Aorta (tissue), 5 donors: ENCODE measurements around the gene CDK8. TPM values are rescaled to one million over a fixed set of nuclear protein-coding genes. Genes with fewer than 3 reads are reported as not detected.
"Not testable (repeated sequence)": the region's sequence is repeated elsewhere in the genome, so short reads cannot be mapped to it uniquely, and the experiment has no call there.

Source experiments
- ATAC-seq: fragments of 200-7000 bp; cut with Tn5 transposase; one replicate; pipeline ENCODE4 v1.9.1; 2022; ENCODE audit warnings: moderate library complexity; ENCODE audit not compliant: low FRiP score
- DNase-seq, 2 donors: peaks; one replicate each; pipeline ENCODE4 v3.0.0-alpha.2; 2020
- H3K27ac ChIP-seq, 2 donors: one replicate each; pipeline ENCODE4 v1.5.1; 2013; ENCODE audit warnings: low read length in 2 of 2, mild to moderate bottlenecking in 2 of 2, moderate library complexity in 2 of 2, control low read depth in 1 of 2, inconsistent platforms in 1 of 2, low read depth in 1 of 2
- H3K27me3 ChIP-seq, 2 donors: one replicate each; pipeline ENCODE4 v1.6.1; 2013; ENCODE audit warnings: control low read depth in 1 of 2, low read length in 1 of 2, mild to moderate bottlenecking in 1 of 2, moderate library complexity in 1 of 2; ENCODE audit not compliant: insufficient read depth in 2 of 2, control insufficient read depth in 1 of 2
- H3K36me3 ChIP-seq, 2 donors: one replicate each; pipeline ENCODE4 v1.6.1; 2013; ENCODE audit warnings: control low read depth in 1 of 2, low read length in 1 of 2, mild to moderate bottlenecking in 1 of 2; ENCODE audit not compliant: insufficient read depth in 2 of 2, control insufficient read depth in 1 of 2
- H3K4me1 ChIP-seq, 2 donors: one replicate each; pipeline ENCODE4 v1.6.1; 2013; ENCODE audit warnings: low read length in 2 of 2, control low read depth in 1 of 2, mild to moderate bottlenecking in 1 of 2, moderate library complexity in 1 of 2; ENCODE audit not compliant: insufficient read depth in 2 of 2, control insufficient read depth in 1 of 2
- H3K4me3 ChIP-seq, 2 donors: one replicate each; pipeline ENCODE4 v1.5.1; 2013; ENCODE audit warnings: low read length in 2 of 2, control low read depth in 1 of 2, mild to moderate bottlenecking in 1 of 2
- H3K9me3 ChIP-seq: one replicate; pipeline ENCODE4 v1.6.1; 2013; ENCODE audit warnings: mild to moderate bottlenecking, low read length; ENCODE audit not compliant: control insufficient read depth
- WGBS, 2 donors: extraction: QIAGEN DNeasy Blood & Tissue Kit; methylation state at CpG; one replicate each; pipeline ENCODE4 v1.1.7; 2013; 5-methylcytosine and 5-hydroxymethylcytosine counted together
- intact Hi-C, 2 donors: fragments of 100-400 bp; cut with DNase I; formaldehyde crosslinking; loops; one replicate each; pipeline versions ENCODE4 v1.14.2 to v1.15.0; 2022
- polyA plus RNA-seq, 2 donors: library from polyadenylated mRNA; stranded (reverse); fragments of 200-250 nt; gene quantifications; one replicate each; pipeline ENCODE4 v1.2.3, GENCODE V29; 2013
- total RNA-seq, 2 donors: library from RNA; stranded (reverse); fragmentation: NEBNext Ultra II Directional; extraction: Animal tissue kit (Norgen Biotek cat#: 25700); gene quantifications; one replicate each; pipeline ENCODE4 v1.2.1, GENCODE V29; 2021
- donor health status: healthy with polysubstance abuse.
- donor health status: Bipolar disorder and iron deficiency.
- donor health status: DM: no; HTN: no; CAD: no.
- donor health status: DM: no; HTN: no; CAD: no.
- donor health status: DM: yes; HTN: yes; CAD: no.

CDK8 gene
- total and polyA plus RNA-seq, 4 donors: 9.6 to 16.9 (median 10.6) TPM

DNA sequence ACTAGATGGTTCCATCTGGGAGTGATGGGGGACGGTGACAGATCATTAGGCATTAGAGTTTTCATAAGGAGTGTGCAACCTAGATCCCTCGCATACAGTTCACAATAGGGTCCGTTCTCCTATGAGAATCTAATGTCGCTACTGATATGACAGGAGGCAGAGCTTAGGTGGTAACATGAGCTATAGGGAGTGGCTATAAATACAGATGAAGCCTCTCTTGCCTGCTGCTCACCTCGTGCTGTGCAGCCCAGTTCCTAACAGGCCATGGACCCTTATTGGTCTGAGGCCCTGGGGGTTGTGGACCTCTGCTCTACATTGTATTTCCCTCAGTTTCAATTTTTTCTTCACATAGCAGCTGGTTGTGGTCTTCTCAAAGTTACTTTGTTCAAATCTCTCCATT is 56.5 kb downstream of the CDK8 start:
- Histone ChIP-seq H3K4me1 (no peaks in the 10 kb centered on the region), H3K36me3 (no peaks in the 10 kb centered on the region), H3K27ac (no peak overlapping the region), H3K9me3 (no peaks in the 10 kb centered on the region), H3K27me3 (no peaks in the 10 kb centered on the region), H3K4me3 (no peak overlapping the region)
- 95 to 96% methylated on average over 5 of the region's 5 CpGs for WGBS, 2 donors
- DNase-seq (no peak), ATAC-seq (no peak)
- intact Hi-C loops: no loop called here

DNA sequence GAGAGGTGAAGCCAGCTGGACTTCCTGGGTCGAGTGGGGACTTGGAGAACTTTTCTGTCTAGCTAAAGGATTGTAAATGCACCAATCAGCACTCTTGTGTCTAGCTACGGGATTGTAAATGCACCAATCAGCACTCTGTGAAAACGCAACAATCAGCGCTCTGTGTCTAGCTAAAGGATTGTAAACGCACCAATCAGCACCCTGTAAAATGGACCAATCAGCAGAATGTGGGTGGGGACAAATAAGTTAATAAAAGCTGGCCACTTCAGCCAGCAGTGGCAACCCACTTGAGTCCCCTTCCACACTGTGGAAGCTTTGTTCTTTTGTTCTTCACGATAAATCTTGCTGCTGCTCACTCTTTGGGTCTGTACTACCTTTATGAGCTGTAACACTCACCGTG is 58.1 kb downstream of the CDK8 start:
- H3K4me1 ChIP-seq, H3K36me3 ChIP-seq, H3K4me3 ChIP-seq, H3K27me3 ChIP-seq, H3K9me3 ChIP-seq, H3K27ac ChIP-seq, ATAC-seq, intact Hi-C loops, DNase-seq: not testable (repeated sequence)
- 95 to 96% methylated on average over 7 of the region's 7 CpGs for WGBS, 2 donors

DNA sequence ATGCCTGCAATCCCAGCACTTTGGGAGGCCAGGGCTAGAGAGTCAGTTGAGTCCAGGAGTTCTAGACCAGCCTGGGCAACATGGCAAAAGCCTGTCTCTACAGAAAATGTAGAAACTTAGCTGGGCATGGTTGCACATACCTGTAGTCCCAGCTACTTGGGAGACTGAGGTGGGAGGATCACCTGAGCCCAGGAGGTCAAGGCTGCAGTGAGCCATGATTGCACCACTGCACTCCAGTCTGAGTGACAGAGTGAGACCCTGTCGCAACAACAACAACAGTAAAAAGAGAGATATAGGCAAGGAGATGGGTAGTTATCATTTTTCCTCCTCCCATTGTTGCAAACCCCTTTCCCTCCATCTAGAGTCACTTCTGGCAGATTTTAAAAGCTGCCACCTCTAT is 62.2 kb downstream of the CDK8 start:
- H3K27ac ChIP-seq, H3K27me3 ChIP-seq, intact Hi-C loops, H3K4me1 ChIP-seq, ATAC-seq, H3K4me3 ChIP-seq, H3K36me3 ChIP-seq, DNase-seq, H3K9me3 ChIP-seq: not testable (repeated sequence)
- WGBS, 2 donors: 98 to 100% methylated on average over 1 of the region's 1 CpG

DNA sequence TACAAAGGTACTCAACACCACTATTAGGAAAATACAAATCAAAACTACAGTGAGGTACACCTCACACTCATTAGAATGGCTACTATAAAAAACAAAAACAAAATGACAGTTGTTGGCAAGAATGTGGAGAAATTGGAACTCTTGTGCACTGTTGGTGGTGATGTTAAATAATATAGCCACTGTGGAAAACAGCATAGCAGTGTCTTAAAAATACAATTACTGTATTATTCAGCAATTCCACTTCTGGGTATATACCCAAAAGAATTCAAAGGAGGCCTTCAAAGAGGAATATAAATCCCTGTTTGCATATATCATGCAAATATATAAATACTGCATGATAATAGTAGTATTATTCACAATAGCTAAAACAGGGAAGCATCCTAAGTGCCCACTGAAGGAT is 66.8 kb downstream of the CDK8 start:
- ATAC-seq (no peak), DNase-seq (no peak)
- Histone ChIP-seq H3K9me3 (no peaks in the 10 kb centered on the region), H3K4me3 (no peak overlapping the region), H3K4me1 (no peaks in the 10 kb centered on the region), H3K27me3 (no peaks in the 10 kb centered on the region), H3K36me3 (no peaks in the 10 kb centered on the region), H3K27ac (no peak overlapping the region)
- intact Hi-C loops: no loop called here

DNA sequence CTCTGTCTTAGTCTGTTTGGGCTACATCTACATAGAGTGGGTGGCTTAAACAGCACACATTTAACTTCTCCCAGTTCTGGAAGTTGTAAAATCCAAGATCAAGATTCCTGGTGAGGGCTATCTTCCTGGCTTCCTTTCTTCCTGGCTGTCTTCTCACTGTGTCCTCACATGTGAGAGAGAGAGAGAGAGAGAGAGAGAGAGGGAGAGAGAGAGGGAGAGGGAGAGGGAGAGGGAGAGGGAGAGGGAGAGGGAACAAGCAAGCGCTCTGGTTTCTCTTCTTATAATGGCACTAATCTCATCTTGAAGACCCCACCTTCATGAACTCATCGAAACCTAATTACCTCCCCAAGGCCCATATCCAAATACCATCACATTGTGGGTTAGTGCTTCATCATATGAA is 69.2 kb downstream of the CDK8 start:
- H3K27me3 ChIP-seq: no peaks in the 10 kb centered on the region
- ATAC-seq: no peak
- H3K36me3 ChIP-seq: no peaks in the 10 kb centered on the region
- no peak overlapping the region for H3K27ac ChIP-seq
- H3K9me3 ChIP-seq: no peaks in the 10 kb centered on the region
- peaks cover 0 to 2% of the 10 kb centered on the region in 2 donors for H3K4me1 ChIP-seq
- intact Hi-C loops: no loop called here
- DNase-seq: no peak
- no peak overlapping the region for H3K4me3 ChIP-seq
- 46 to 50% methylated on average over 2 of the region's 2 CpGs for WGBS, 2 donors

DNA sequence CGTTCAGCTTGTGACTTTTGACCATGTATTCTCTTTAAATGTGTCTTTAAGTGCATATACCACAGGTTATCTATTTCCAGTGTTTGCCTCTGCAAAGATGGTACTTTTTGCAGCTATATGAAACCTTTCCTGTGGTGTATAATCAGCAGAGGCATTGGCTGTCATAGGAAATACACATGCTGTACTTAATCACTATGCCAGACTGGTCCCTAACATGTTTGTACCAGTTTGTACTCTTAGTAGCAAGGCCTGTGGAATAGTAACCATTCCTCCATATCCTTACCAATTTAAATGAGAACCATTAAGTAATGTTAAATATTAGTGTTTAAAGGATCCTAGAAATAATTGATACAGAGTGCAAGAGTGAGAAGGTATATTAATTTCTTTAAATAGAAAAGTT is 69.8 kb downstream of the CDK8 start:
- Histone ChIP-seq H3K4me1 (peaks cover 0 to 2% of the 10 kb centered on the region in 2 donors), H3K27me3 (no peaks in the 10 kb centered on the region), H3K9me3 (no peaks in the 10 kb centered on the region), H3K36me3 (no peaks in the 10 kb centered on the region), H3K27ac (no peak overlapping the region), H3K4me3 (no peak overlapping the region)
- ATAC-seq (no peak), DNase-seq (no peak)
- 97 to 100% methylated on average over 1 of the region's 1 CpG for WGBS, 2 donors
- intact Hi-C loops: no loop called here

DNA sequence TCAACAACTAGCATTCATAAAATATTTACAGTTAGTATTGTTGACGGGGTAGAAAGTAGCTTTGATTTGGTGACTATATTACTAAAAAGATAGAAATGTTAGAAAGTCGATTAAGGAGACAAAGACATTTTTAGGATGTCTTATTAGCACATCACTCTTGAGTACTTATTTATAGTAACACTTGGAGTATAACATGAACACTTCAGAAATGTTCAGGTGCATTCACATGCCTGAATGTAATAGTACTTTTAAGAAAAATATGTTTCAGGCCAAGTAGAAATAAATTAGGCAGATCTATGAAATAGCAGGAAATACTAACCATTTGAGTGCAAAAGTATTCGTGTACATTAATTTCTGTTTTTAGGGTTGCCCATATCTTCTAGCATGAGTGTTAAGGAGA is 70.4 kb downstream of the CDK8 start:
- no peaks in the 10 kb centered on the region for H3K27me3 ChIP-seq
- WGBS, 2 donors: 48 to 49% methylated on average over 3 of the region's 3 CpGs
- no peak overlapping the region for H3K4me3 ChIP-seq
- H3K9me3 ChIP-seq: no peaks in the 10 kb centered on the region
- H3K36me3 ChIP-seq: no peaks in the 10 kb centered on the region
- H3K27ac ChIP-seq: no peak overlapping the region
- peaks cover 0 to 2% of the 10 kb centered on the region in 2 donors for H3K4me1 ChIP-seq
- intact Hi-C loops: no loop called here
- DNase-seq: no peak
- no peak for ATAC-seq

DNA sequence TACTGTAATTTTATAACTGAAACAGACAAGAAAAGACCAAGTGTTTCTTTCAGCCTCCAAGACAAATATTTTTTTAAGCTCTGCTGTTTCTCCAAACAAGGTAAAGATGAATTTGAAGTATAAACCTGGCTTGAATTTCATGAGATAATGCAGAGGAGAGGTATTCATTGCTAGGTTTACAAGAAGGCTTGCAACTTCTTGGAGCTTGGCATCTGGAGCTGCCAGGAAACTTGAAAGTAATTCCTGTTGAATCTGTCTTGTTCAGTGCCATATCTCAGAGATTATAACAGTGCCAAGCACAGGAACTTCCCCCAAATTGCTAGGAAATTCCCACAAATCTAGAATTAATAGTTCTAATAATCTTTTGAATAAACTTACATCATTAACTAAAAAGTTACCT is 70.9 kb downstream of the CDK8 start:
- no peaks in the 10 kb centered on the region for H3K9me3 ChIP-seq
- intact Hi-C loops: no loop called here
- DNase-seq (no peak), ATAC-seq (no peak)
- no peak overlapping the region for H3K27ac ChIP-seq
- peaks cover 0 to 2% of the 10 kb centered on the region in 2 donors for H3K4me1 ChIP-seq
- no peak overlapping the region for H3K4me3 ChIP-seq
- H3K27me3 ChIP-seq: no peaks in the 10 kb centered on the region
- H3K36me3 ChIP-seq: no peaks in the 10 kb centered on the region

DNA sequence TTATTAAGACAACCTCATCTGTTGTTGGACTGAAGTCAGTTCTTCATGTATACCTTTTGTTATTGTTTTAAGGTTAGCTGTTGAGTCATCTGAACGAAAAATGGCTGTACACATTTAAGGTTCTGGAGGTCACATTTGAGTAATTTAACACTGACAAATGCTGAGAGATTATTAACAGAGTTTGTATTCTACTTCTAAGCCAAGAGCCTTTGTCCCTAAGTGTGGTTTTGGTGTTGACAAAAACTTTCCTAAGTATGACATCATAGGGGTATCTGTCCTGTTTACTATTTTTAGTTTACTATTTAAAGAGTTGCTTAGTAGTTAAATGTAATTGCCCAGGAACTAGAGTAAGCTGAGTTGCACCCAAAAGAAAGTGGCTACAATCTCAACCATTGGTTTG is 71.9 kb downstream of the CDK8 start:
- Histone ChIP-seq H3K36me3 (no peaks in the 10 kb centered on the region), H3K27ac (no peak overlapping the region), H3K4me3 (no peak overlapping the region), H3K4me1 (peaks cover 0 to 2% of the 10 kb centered on the region in 2 donors), H3K27me3 (no peaks in the 10 kb centered on the region), H3K9me3 (no peaks in the 10 kb centered on the region)
- intact Hi-C loops: no loop called here
- DNase-seq: no peak
- no peak for ATAC-seq
- 73 to 77% methylated on average over 1 of the region's 1 CpG for WGBS, 2 donors
